ENCODE results near the gene FOXP1. TPM values are rescaled to one million over a fixed set of nuclear protein-coding genes. Genes with fewer than 3 reads are reported as not detected.
A peak's percentile ranks its signal among the peaks of the same experiment; 100 is the strongest.

The FOXP1 gene
- total RNA-seq, 1 experiment from 2014 or later: 31.8 TPM

- in situ Hi-C loops (cut with HindIII; ENCODE audit: low pct_unique_long_range_greater_than_20kb, low sequenced_read_pairs): no loop called here
- DNase-seq (ENCODE audit: low read depth): peak; percentile 49
These were observed 502.9 kb downstream of the FOXP1 start for GRCh38 chr3:71080517-71081083.

- DNase-seq (ENCODE audit: low read depth): no peak
- in situ Hi-C loops (cut with HindIII; ENCODE audit: low pct_unique_long_range_greater_than_20kb, low sequenced_read_pairs): no loop called here
These were observed 504.6 kb downstream of the FOXP1 start for GRCh38 chr3:71078723-71079525.

- in situ Hi-C loops (cut with HindIII; ENCODE audit: low pct_unique_long_range_greater_than_20kb, low sequenced_read_pairs): no loop called here
- DNase-seq (ENCODE audit: low read depth): no peak
These were observed 505.3 kb downstream of the FOXP1 start for GRCh38 chr3:71078199-71078598.

GRCh38 chr3:71077070-71077469, 506.5 kb downstream of the FOXP1 start:
- in situ Hi-C loops (cut with HindIII; ENCODE audit: low pct_unique_long_range_greater_than_20kb, low sequenced_read_pairs): no loop called here
- no peak for DNase-seq (ENCODE audit: low read depth)

GRCh38 chr3:71076361-71077002, 507.0 kb downstream of the FOXP1 start:
- no peak for DNase-seq (ENCODE audit: low read depth)

GRCh38 chr3:71075494-71075893, 508.0 kb downstream of the FOXP1 start:
- in situ Hi-C loops (cut with HindIII; ENCODE audit: low pct_unique_long_range_greater_than_20kb, low sequenced_read_pairs): no loop called here

More at GRCh38 chr3:71076361-71077002, 507.0 kb downstream of the FOXP1 start:
- in situ Hi-C loops (cut with HindIII; ENCODE audit: low pct_unique_long_range_greater_than_20kb, low sequenced_read_pairs): no loop called here

GRCh38 chr3:71074423-71074822, 509.1 kb downstream of the FOXP1 start:
- peak; percentile 66 for DNase-seq (ENCODE audit: low read depth)
- in situ Hi-C loops (cut with HindIII; ENCODE audit: low pct_unique_long_range_greater_than_20kb, low sequenced_read_pairs): no loop called here

More at GRCh38 chr3:71075494-71075893, 508.0 kb downstream of the FOXP1 start:
- peak; percentile 17 for DNase-seq (ENCODE audit: low read depth)

- in situ Hi-C loops (cut with HindIII; ENCODE audit: low pct_unique_long_range_greater_than_20kb, low sequenced_read_pairs): no loop called here
- DNase-seq (ENCODE audit: low read depth): no peak
These were observed 510.5 kb downstream of the FOXP1 start for GRCh38 chr3:71072986-71073385.

- DNase-seq (ENCODE audit: low read depth): no peak
- in situ Hi-C loops (cut with HindIII; ENCODE audit: low pct_unique_long_range_greater_than_20kb, low sequenced_read_pairs): no loop called here
These were observed 511.2 kb downstream of the FOXP1 start for GRCh38 chr3:71072287-71072686.

- in situ Hi-C loops (cut with HindIII; ENCODE audit: low pct_unique_long_range_greater_than_20kb, low sequenced_read_pairs): no loop called here
These were observed 512.7 kb downstream of the FOXP1 start for GRCh38 chr3:71070497-71071463.

GRCh38 chr3:71069797-71070196, 513.7 kb downstream of the FOXP1 start:
- DNase-seq (ENCODE audit: low read depth): peak; percentile 58
- in situ Hi-C loops (cut with HindIII; ENCODE audit: low pct_unique_long_range_greater_than_20kb, low sequenced_read_pairs): no loop called here

More at GRCh38 chr3:71070497-71071463, 512.7 kb downstream of the FOXP1 start:
- DNase-seq (ENCODE audit: low read depth): no peak

- in situ Hi-C loops (cut with HindIII; ENCODE audit: low pct_unique_long_range_greater_than_20kb, low sequenced_read_pairs): no loop called here
- DNase-seq (ENCODE audit: low read depth): no peak
These were observed 515.4 kb downstream of the FOXP1 start for GRCh38 chr3:71067977-71068654.

GRCh38 chr3:71066849-71067261, 516.7 kb downstream of the FOXP1 start:
- peak; percentile 76 for DNase-seq (ENCODE audit: low read depth)
- in situ Hi-C loops (cut with HindIII; ENCODE audit: low pct_unique_long_range_greater_than_20kb, low sequenced_read_pairs): no loop called here

GRCh38 chr3:71066356-71066755, 517.2 kb downstream of the FOXP1 start:
- peak; percentile 30 for DNase-seq (ENCODE audit: low read depth)
- in situ Hi-C loops (cut with HindIII; ENCODE audit: low pct_unique_long_range_greater_than_20kb, low sequenced_read_pairs): no loop called here

GRCh38 chr3:71065764-71066013, 517.8 kb downstream of the FOXP1 start:
- no peak for DNase-seq (ENCODE audit: low read depth)
- in situ Hi-C loops (cut with HindIII; ENCODE audit: low pct_unique_long_range_greater_than_20kb, low sequenced_read_pairs): no loop called here

- in situ Hi-C loops (cut with HindIII; ENCODE audit: low pct_unique_long_range_greater_than_20kb, low sequenced_read_pairs): no loop called here
- DNase-seq (ENCODE audit: low read depth): peak; percentile 57
These were observed 518.4 kb downstream of the FOXP1 start for GRCh38 chr3:71064956-71065763.

GRCh38 chr3:71064291-71064955, 519.1 kb downstream of the FOXP1 start:
- in situ Hi-C loops (cut with HindIII; ENCODE audit: low pct_unique_long_range_greater_than_20kb, low sequenced_read_pairs): no loop called here

More at GRCh38 chr3:71064291-71064955, 519.1 kb downstream of the FOXP1 start:
- peak; percentile 66 for DNase-seq (ENCODE audit: low read depth)
